Liver (tissue), 9 donors: Measurements from ENCODE around the gene LRRC18. TPM values are rescaled to one million over a fixed set of nuclear protein-coding genes. Genes with fewer than 3 reads are reported as not detected.

Experiments used
- DNase-seq: peaks from one replicate; pipeline ENCODE4 v3.0.0-alpha.2; 2017; ENCODE audit warnings: low spot score
- H3K27ac ChIP-seq, 2 donors: one replicate each; pipeline ENCODE4 v1.7.0; 2013; ENCODE audit warnings: inconsistent platforms in 2 of 2, low read length in 2 of 2, control low read depth in 1 of 2, low read depth in 1 of 2, mild to moderate bottlenecking in 1 of 2
- H3K27me3 ChIP-seq, 4 donors: one replicate each; pipeline versions ENCODE4 v1.6.1 to v1.7.0; 2013; ENCODE audit warnings: low read length in 3 of 4, inconsistent platforms in 1 of 4, mild to moderate bottlenecking in 1 of 4, moderate library complexity in 1 of 4; ENCODE audit not compliant: control insufficient read depth in 4 of 4, insufficient read depth in 4 of 4
- H3K36me3 ChIP-seq, 4 donors: one replicate each; pipeline versions ENCODE4 v1.6.1 to v1.7.0; 2013; ENCODE audit warnings: low read length in 3 of 4, mild to moderate bottlenecking in 3 of 4, low read depth in 1 of 4, moderate library complexity in 1 of 4; ENCODE audit not compliant: control insufficient read depth in 4 of 4, insufficient read depth in 3 of 4
- H3K4me1 ChIP-seq, 4 donors: one replicate each; pipeline versions ENCODE4 v1.6.1 to v1.7.0; 2013; ENCODE audit warnings: low read length in 3 of 4, mild to moderate bottlenecking in 3 of 4, moderate library complexity in 1 of 4; ENCODE audit not compliant: control insufficient read depth in 4 of 4, insufficient read depth in 4 of 4
- H3K4me3 ChIP-seq, 3 donors: one replicate each; pipeline versions ENCODE4 v1.6.1 to v1.7.0; 2013; ENCODE audit warnings: low read length in 3 of 3, control low read depth in 1 of 3, low read depth in 1 of 3, mild to moderate bottlenecking in 1 of 3
- H3K9ac ChIP-seq, 2 donors: one replicate each; pipeline ENCODE4 v1.7.0; 2013; ENCODE audit warnings: low read length in 2 of 2, mild to moderate bottlenecking in 2 of 2, moderate library complexity in 2 of 2, control low read depth in 1 of 2, low read depth in 1 of 2
- H3K9me3 ChIP-seq, 4 donors: one replicate each; pipeline versions ENCODE4 v1.6.1 to v1.7.0; 2013; ENCODE audit warnings: low read length in 3 of 4; ENCODE audit not compliant: control insufficient read depth in 4 of 4
- EGR1 ChIP-seq, 2 donors: IDR thresholded peaks; 2 replicates each; pipeline ENCODE4 v1.6.1; 2016 to 2018; ENCODE audit warnings: antibody characterized with exemption in 2 of 2, low read depth in 2 of 2
- FOXA1 ChIP-seq: IDR thresholded peaks from 2 replicates; pipeline ENCODE4 v1.6.1; 2016; ENCODE audit warnings: antibody characterized with exemption
- FOXA2 ChIP-seq: IDR thresholded peaks from 2 replicates; pipeline ENCODE4 v1.6.1; 2016; ENCODE audit warnings: antibody characterized with exemption
- GABPA ChIP-seq, 2 donors: IDR thresholded peaks in 1 of 2; conservative IDR thresholded peaks in 1 of 2; 2 replicates each; pipeline ENCODE4 v1.6.1; 2016; ENCODE audit warnings: antibody characterized with exemption in 2 of 2, mild to moderate bottlenecking in 1 of 2, moderate library complexity in 1 of 2
- HNF4A ChIP-seq, 2 donors: conservative IDR thresholded peaks; 2 replicates each; pipeline ENCODE4 v1.6.1; 2016; ENCODE audit warnings: antibody characterized with exemption in 2 of 2, mild to moderate bottlenecking in 2 of 2
- HNF4G ChIP-seq: IDR thresholded peaks from 2 replicates; pipeline ENCODE4 v1.6.1; 2016; ENCODE audit warnings: antibody characterized with exemption
- JUND ChIP-seq, 2 donors: IDR thresholded peaks; 2 replicates each; pipeline ENCODE4 v1.6.1; 2016; ENCODE audit warnings: antibody characterized with exemption in 2 of 2
- MAX ChIP-seq: IDR thresholded peaks from 2 replicates; pipeline ENCODE4 v1.6.1; 2016; ENCODE audit warnings: antibody characterized with exemption
- NR2F2 ChIP-seq: IDR thresholded peaks from 2 replicates; pipeline ENCODE4 v1.6.1; 2016; ENCODE audit warnings: antibody characterized with exemption
- RAD21 ChIP-seq, 2 donors: IDR thresholded peaks; 2 replicates each; pipeline ENCODE4 v1.6.1; 2016; ENCODE audit warnings: antibody characterized with exemption in 2 of 2, mild to moderate bottlenecking in 2 of 2
- RXRA ChIP-seq, 2 donors: IDR thresholded peaks; 2 replicates each; pipeline ENCODE4 v1.6.1; 2017 to 2018; ENCODE audit warnings: antibody characterized with exemption in 2 of 2, mild to moderate bottlenecking in 1 of 2
- SP1 ChIP-seq: IDR thresholded peaks from 2 replicates; pipeline ENCODE4 v1.6.1; 2018; ENCODE audit warnings: antibody characterized with exemption, mild to moderate bottlenecking
- TAF1 ChIP-seq: conservative IDR thresholded peaks from 2 replicates; pipeline ENCODE4 v1.6.1; 2016; ENCODE audit warnings: antibody characterized with exemption, mild to moderate bottlenecking
- YY1 ChIP-seq: IDR thresholded peaks from 2 replicates; pipeline ENCODE4 v1.6.1; 2016; ENCODE audit warnings: antibody characterized with exemption, mild to moderate bottlenecking
- ZBTB33 ChIP-seq: IDR thresholded peaks from 2 replicates; pipeline ENCODE4 v1.6.1; 2016; ENCODE audit warnings: antibody characterized with exemption
- WGBS: extraction: QIAGEN DNeasy Blood & Tissue Kit; methylation state at CpG from one replicate; pipeline ENCODE4 v1.1.7; 2013; 5-methylcytosine and 5-hydroxymethylcytosine counted together
- polyA plus RNA-seq, 2 donors: library from polyadenylated mRNA; stranded (reverse) in 1 of 2; unstranded in 1 of 2; fragments of 200-250 nt in 1 of 2; fragments of >200 nt in 1 of 2; fragmentation: Nextera tagmentation in 1 of 2; extraction: Ambion mirVana in 1 of 2; gene quantifications; one replicate each; pipeline versions ENCODE4 v1.2.1 to v1.2.3, GENCODE V29; 2013 to 2015
- total RNA-seq, 2 donors: library from RNA; depleted of rRNA; stranded (reverse); fragments of >200 nt; gene quantifications; one replicate each; pipeline ENCODE4 v1.2.3, GENCODE V29; 2014
- TF ChIP-seq, protein P1 (sequence below): IDR thresholded peaks from 2 replicates; pipeline ENCODE4 v1.6.1; 2016; ENCODE audit warnings: antibody characterized with exemption, mild to moderate bottlenecking
- TF ChIP-seq, protein P2 (sequence below): IDR thresholded peaks from 2 replicates; pipeline ENCODE4 v1.6.1; 2016; ENCODE audit warnings: antibody characterized with exemption
- TF ChIP-seq, protein P3 (sequence below): fragments of 150-350 bp; IDR thresholded peaks from 2 replicates; pipeline ENCODE4 v1.5.1; 2017; ENCODE audit warnings: improper control_type of control experiment, low read depth, low read length; ENCODE audit not compliant: missing input control
- donor health status: healthy.
- donor health status: healthy.
- donor health status: healthy.
- donor health status: healthy.
- donor health status: healthy.

The LRRC18 gene
- total and polyA plus RNA-seq, 4 donors, result not detected

GRCh38 chr10:48983648-48984351 is 44.2 kb upstream of the LRRC18 start:
- WGBS, result 71% methylated on average over 5 of the region's 5 CpGs
- TF ChIP-seq, protein P1, sequence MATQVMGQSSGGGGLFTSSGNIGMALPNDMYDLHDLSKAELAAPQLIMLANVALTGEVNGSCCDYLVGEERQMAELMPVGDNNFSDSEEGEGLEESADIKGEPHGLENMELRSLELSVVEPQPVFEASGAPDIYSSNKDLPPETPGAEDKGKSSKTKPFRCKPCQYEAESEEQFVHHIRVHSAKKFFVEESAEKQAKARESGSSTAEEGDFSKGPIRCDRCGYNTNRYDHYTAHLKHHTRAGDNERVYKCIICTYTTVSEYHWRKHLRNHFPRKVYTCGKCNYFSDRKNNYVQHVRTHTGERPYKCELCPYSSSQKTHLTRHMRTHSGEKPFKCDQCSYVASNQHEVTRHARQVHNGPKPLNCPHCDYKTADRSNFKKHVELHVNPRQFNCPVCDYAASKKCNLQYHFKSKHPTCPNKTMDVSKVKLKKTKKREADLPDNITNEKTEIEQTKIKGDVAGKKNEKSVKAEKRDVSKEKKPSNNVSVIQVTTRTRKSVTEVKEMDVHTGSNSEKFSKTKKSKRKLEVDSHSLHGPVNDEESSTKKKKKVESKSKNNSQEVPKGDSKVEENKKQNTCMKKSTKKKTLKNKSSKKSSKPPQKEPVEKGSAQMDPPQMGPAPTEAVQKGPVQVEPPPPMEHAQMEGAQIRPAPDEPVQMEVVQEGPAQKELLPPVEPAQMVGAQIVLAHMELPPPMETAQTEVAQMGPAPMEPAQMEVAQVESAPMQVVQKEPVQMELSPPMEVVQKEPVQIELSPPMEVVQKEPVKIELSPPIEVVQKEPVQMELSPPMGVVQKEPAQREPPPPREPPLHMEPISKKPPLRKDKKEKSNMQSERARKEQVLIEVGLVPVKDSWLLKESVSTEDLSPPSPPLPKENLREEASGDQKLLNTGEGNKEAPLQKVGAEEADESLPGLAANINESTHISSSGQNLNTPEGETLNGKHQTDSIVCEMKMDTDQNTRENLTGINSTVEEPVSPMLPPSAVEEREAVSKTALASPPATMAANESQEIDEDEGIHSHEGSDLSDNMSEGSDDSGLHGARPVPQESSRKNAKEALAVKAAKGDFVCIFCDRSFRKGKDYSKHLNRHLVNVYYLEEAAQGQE, result no peak
- TF ChIP-seq MAX, result no peak
- TF ChIP-seq FOXA2, result no peak
- no peak for TF ChIP-seq TAF1
- no peak for TF ChIP-seq RXRA (IDR thresholded peaks at IDR 0.05)
- TF ChIP-seq HNF4G, result no peak
- no peak for TF ChIP-seq GABPA (IDR thresholded peaks at IDR 0.05 in 1 of 2, conservative IDR thresholded peaks at IDR 0.05 in 1 of 2)
- TF ChIP-seq HNF4A (conservative IDR thresholded peaks at IDR 0.05), result no peak
- TF ChIP-seq ZBTB33, result no peak
- TF ChIP-seq SP1, result no peak
- no peak for TF ChIP-seq RAD21 (IDR thresholded peaks at IDR 0.05)
- TF ChIP-seq YY1, result no peak
- TF ChIP-seq FOXA1, result no peak
- no peak for TF ChIP-seq NR2F2
- TF ChIP-seq EGR1 (IDR thresholded peaks at IDR 0.05; ENCODE audit: low read depth in 2 of 2), result no peak
- TF ChIP-seq, protein P2, sequence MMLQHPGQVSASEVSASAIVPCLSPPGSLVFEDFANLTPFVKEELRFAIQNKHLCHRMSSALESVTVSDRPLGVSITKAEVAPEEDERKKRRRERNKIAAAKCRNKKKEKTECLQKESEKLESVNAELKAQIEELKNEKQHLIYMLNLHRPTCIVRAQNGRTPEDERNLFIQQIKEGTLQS, result no peak
- TF ChIP-seq, protein P3, sequence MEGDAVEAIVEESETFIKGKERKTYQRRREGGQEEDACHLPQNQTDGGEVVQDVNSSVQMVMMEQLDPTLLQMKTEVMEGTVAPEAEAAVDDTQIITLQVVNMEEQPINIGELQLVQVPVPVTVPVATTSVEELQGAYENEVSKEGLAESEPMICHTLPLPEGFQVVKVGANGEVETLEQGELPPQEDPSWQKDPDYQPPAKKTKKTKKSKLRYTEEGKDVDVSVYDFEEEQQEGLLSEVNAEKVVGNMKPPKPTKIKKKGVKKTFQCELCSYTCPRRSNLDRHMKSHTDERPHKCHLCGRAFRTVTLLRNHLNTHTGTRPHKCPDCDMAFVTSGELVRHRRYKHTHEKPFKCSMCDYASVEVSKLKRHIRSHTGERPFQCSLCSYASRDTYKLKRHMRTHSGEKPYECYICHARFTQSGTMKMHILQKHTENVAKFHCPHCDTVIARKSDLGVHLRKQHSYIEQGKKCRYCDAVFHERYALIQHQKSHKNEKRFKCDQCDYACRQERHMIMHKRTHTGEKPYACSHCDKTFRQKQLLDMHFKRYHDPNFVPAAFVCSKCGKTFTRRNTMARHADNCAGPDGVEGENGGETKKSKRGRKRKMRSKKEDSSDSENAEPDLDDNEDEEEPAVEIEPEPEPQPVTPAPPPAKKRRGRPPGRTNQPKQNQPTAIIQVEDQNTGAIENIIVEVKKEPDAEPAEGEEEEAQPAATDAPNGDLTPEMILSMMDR, result no peak
- no peak for TF ChIP-seq JUND (IDR thresholded peaks at IDR 0.05)
- no peak for DNase-seq
- no peaks in the 10 kb centered on the region for H3K9me3 ChIP-seq
- no peaks in the 10 kb centered on the region for H3K4me1 ChIP-seq
- no peaks in the 10 kb centered on the region for H3K36me3 ChIP-seq
- H3K27ac ChIP-seq, result no peak overlapping the region
- H3K4me3 ChIP-seq, result no peak overlapping the region
- H3K27me3 ChIP-seq, result no peaks in the 10 kb centered on the region
- H3K9ac ChIP-seq, result no peak overlapping the region
